ENCODE measurements around the gene MAP7D1.

Gene MAP7D1

DNA sequence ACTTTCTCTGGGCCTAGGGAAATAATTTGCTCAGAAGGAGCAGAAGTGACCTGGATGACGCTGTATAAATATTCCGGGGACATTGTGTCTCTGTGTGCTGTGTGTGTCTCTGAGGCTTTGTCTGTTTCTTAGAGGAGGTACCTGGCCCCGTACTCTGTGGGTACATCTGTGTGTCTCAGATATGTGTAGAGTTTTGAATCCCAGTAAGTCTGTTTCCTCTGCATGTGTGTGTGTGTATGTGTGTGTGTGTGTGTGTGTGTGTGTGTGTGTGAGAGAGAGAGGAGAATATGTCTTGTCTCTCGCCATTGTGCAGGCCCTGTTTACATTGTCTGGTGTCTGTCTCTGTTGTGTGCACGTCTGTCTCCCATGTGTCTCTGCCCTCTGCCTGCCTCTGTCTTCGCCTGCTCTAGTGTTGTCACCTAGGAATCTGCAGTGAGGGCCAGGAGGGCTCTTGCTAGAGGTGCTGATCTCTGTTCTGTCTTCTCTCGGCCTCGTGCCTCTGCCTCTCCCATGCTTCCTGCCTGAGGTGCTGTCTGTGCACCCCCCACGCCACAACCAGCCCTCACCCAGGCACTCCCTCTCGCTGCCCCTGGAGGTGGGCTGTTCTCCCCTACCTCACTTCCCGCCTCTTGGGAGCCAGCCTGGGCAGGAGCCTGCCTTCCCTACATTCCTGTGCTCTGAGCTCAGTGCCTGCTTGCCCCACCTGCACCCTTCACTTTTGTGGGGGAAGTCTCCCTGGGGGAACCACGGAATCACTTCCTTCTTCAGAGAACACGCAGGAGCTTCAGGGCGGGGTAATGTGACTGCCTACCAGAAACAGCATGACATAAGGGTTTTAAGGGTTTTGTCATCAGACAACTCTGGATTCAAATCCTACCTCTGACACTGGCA is 5.9 kb downstream of the MAP7D1 start:
- H3K27me3 ChIP-seq (ENCODE audit: control insufficient read depth, insufficient read depth, low read length), result no peaks in the 10 kb centered on the region
- peak overlapping the region; percentile 57 for H3K4me3 ChIP-seq (ENCODE audit: low read depth, low read length)
- no peaks in the 10 kb centered on the region; the same call in 1 of the 2 replicates for H3K36me3 ChIP-seq (ENCODE audit: control insufficient read depth, insufficient read depth, low read length)
- H3K4me1 ChIP-seq (ENCODE audit: control insufficient read depth, insufficient read depth, low read length), result peaks cover 28% of the 10 kb centered on the region
- peak overlapping the region; percentile 81; the same call in 1 of the 2 replicates for H3K27ac ChIP-seq (ENCODE audit: low read depth, low read length)
- H3K9me3 ChIP-seq (ENCODE audit: control insufficient read depth, insufficient read depth, low read depth, low read length), result no peaks in the 10 kb centered on the region
- H3K9ac ChIP-seq (ENCODE audit: low read length), result peak overlapping the region; percentile 81

DNA sequence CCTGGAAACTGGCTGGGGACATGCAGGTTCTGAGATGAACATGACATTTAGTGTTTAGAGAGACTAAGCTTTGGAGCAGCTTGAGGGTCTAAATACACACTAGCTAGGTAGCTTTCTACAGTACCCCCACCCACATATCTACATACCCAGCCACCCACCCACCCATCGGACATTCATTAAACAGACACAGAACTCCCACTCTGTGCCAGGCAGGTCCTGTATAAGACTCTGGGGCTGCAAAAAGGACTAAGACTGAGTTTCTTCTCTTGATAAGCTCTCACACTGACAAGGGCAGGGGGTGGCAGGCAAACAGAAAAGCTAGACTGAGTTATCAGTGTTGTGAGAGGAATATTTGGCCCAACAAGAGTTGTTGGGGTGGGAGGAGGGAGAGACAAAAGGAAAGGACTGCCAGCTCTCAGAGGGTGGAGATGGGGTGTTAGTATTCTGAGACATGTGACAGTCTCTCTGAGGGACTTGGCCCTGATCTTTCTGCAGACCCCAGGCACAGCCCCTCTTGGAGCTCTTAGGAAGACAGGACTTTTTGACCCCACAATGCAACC is 6.8 kb downstream of the MAP7D1 start:
- peaks cover 6% of the 10 kb centered on the region; the same call in 1 of the 2 replicates for H3K36me3 ChIP-seq (ENCODE audit: control insufficient read depth, insufficient read depth, low read length)
- H3K27ac ChIP-seq (ENCODE audit: low read depth, low read length), result no peak overlapping the region
- H3K9me3 ChIP-seq (ENCODE audit: control insufficient read depth, insufficient read depth, low read depth, low read length), result no peaks in the 10 kb centered on the region
- H3K4me1 ChIP-seq (ENCODE audit: control insufficient read depth, insufficient read depth, low read length), result peaks cover 24% of the 10 kb centered on the region
- no peaks in the 10 kb centered on the region for H3K27me3 ChIP-seq (ENCODE audit: control insufficient read depth, insufficient read depth, low read length)
- H3K9ac ChIP-seq (ENCODE audit: low read length), result no peak overlapping the region
- no peak overlapping the region for H3K4me3 ChIP-seq (ENCODE audit: low read depth, low read length)

DNA sequence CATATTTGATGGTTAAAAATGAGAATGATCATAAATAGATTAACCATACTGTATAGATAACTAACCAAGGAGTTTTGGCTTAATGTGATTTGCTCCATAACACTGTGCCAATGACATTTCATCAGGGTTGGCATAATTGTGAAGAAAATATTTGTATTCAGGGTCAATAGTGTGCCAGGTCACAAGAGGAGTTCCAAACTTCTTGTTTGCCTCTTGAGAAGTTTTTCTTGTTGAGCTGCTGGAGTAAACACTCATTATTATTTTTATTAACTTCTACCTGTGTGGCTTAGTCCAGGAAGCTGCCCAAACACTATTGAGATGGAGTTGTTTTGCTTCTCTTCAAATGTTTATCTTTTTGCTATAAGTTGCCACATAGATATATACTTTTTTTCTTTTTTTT is 7.5 kb downstream of the MAP7D1 start:
- peaks cover 19% of the 10 kb centered on the region for H3K4me1 ChIP-seq (ENCODE audit: control insufficient read depth, insufficient read depth, low read length)
- H3K9ac ChIP-seq (ENCODE audit: low read length), result no peak overlapping the region
- no peaks in the 10 kb centered on the region for H3K9me3 ChIP-seq (ENCODE audit: control insufficient read depth, insufficient read depth, low read depth, low read length)
- no peak overlapping the region for H3K27ac ChIP-seq (ENCODE audit: low read depth, low read length)
- peaks cover 6% of the 10 kb centered on the region; the same call in 1 of the 2 replicates for H3K36me3 ChIP-seq (ENCODE audit: control insufficient read depth, insufficient read depth, low read length)
- no peaks in the 10 kb centered on the region for H3K27me3 ChIP-seq (ENCODE audit: control insufficient read depth, insufficient read depth, low read length)
- H3K4me3 ChIP-seq (ENCODE audit: low read depth, low read length), result no peak overlapping the region

DNA sequence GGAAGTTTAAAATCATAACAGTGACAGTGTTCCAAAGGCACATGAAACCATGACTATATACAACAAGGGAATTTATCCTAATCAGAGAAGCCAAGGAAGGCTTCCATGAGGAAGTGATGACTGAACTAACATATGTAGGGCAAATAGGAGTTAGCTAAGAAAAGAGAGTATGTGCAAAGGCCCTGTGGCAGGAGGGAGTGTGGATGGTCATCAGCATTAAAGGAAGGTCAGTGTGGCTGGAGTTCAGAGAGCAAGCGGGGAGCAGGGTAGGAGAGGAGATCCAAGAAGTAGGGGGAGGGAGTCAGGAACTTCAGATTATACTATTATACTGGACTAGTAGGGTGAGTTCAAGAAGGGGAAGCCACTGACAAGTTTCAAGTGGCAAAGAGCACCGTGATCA is 8.4 kb downstream of the MAP7D1 start:
- H3K9me3 ChIP-seq (ENCODE audit: control insufficient read depth, insufficient read depth, low read depth, low read length), result no peaks in the 10 kb centered on the region
- H3K4me3 ChIP-seq (ENCODE audit: low read depth, low read length), result no peak overlapping the region
- no peak overlapping the region for H3K9ac ChIP-seq (ENCODE audit: low read length)
- H3K27me3 ChIP-seq (ENCODE audit: control insufficient read depth, insufficient read depth, low read length), result no peaks in the 10 kb centered on the region
- H3K27ac ChIP-seq (ENCODE audit: low read depth, low read length), result no peak overlapping the region
- H3K36me3 ChIP-seq (ENCODE audit: control insufficient read depth, insufficient read depth, low read length), result peaks cover 6% of the 10 kb centered on the region; the same call in 1 of the 2 replicates
- peaks cover 19% of the 10 kb centered on the region for H3K4me1 ChIP-seq (ENCODE audit: control insufficient read depth, insufficient read depth, low read length)

DNA sequence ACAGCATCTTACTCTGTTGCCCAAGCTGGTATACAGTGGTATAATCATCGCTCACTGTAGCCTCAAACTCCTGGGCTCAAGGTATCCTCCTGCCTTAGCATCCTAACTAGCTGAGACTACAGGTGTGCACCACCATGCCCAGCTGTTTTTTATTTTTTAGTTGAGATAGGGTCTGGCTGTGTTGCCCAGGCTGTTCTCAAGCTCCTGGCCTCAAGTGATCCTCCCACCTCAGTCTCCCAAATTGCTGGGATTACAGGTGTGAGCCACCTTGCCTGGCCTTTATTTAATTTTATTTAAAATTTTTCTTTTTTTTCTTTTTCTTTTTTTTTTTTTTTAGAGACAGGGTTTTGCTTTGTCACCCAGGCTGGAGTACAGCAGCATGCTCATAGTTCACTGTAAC is 9.2 kb downstream of the MAP7D1 start:
- no peak overlapping the region for H3K9ac ChIP-seq (ENCODE audit: low read length)
- H3K9me3 ChIP-seq (ENCODE audit: control insufficient read depth, insufficient read depth, low read depth, low read length), result no peaks in the 10 kb centered on the region
- H3K36me3 ChIP-seq (ENCODE audit: control insufficient read depth, insufficient read depth, low read length), result peaks cover 6% of the 10 kb centered on the region; the same call in 1 of the 2 replicates
- peaks cover 19% of the 10 kb centered on the region for H3K4me1 ChIP-seq (ENCODE audit: control insufficient read depth, insufficient read depth, low read length)
- no peak overlapping the region for H3K27ac ChIP-seq (ENCODE audit: low read depth, low read length)
- H3K4me3 ChIP-seq (ENCODE audit: low read depth, low read length), result no peak overlapping the region
- H3K27me3 ChIP-seq (ENCODE audit: control insufficient read depth, insufficient read depth, low read length), result no peaks in the 10 kb centered on the region

DNA sequence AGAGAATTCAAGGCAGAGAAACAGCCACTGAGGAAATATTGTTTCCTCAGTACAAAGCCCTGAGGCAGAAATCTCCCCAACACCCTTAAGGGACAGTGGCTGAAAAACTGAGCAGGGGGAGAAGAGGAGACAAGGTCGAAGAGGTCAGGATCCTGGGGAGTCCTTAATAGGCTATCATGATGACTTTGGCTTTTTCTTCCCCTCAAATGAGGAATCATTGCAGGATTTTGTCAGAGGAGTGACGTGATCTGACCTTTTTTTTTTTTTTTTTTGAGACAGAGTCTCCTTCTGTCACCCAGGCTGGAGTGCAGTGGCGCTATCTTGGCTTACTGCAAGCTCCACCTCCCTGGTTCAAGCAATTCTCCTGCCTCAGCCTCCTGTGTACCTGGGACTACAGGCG is 10.2 kb downstream of the MAP7D1 start:
- H3K4me3 ChIP-seq (ENCODE audit: low read depth, low read length), result no peak overlapping the region
- H3K27ac ChIP-seq (ENCODE audit: low read depth, low read length), result no peak overlapping the region
- H3K36me3 ChIP-seq (ENCODE audit: control insufficient read depth, insufficient read depth, low read length), result peaks cover 15% of the 10 kb centered on the region
- H3K9ac ChIP-seq (ENCODE audit: low read length), result no peak overlapping the region
- peaks cover 11% of the 10 kb centered on the region for H3K4me1 ChIP-seq (ENCODE audit: control insufficient read depth, insufficient read depth, low read length)
- H3K27me3 ChIP-seq (ENCODE audit: control insufficient read depth, insufficient read depth, low read length), result no peaks in the 10 kb centered on the region
- H3K9me3 ChIP-seq (ENCODE audit: control insufficient read depth, insufficient read depth, low read depth, low read length), result no peaks in the 10 kb centered on the region

DNA sequence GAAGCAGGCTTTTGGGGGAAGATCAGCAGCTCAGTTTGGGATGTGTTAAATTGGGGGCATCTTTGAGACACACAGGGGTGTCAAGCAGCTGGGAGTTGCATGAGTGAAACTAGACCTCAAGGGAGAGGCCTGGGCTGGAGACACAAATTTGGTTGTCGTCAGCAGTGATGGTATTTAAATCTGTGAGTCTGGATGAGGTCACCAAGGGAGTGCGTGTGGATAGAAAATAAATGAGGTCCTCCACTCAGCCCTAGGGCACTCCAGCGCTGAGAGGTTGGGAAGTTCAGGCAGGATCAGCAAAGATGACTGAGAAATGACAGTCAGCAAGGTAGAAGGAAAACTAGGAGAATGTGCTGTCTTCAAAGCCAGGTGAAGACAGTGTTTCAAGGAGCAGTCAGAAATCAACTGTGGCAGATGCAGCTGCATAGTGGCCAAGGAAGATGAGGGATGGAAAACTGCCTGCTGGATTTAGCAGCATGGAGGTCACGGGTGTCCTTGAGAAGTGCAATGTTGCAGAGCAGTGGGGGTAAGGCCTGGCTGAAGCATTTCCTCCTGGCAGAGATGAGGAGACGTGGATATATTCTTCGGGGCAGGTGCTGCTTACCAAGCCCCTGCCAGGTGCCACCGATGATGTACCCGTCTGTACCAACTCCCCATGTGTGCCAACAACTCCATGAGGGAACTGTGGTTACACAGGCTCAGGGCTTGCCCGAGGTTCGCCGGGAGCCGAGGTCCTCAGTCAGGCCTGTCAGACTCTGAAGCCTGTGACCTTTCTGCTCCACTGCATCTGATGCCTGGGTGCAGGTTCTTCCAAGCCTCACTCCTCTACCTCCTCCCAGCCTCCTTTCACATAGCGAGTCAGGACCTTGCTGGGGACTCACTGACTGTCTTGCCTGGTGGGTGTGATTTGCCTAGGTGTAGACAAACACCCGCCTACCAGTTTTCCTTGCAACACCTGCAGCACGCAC is 11.3 kb downstream of the MAP7D1 start:
- Histone ChIP-seq H3K27ac (ENCODE audit: low read depth, low read length) (no peak overlapping the region), H3K27me3 (ENCODE audit: control insufficient read depth, insufficient read depth, low read length) (no peaks in the 10 kb centered on the region), H3K9ac (ENCODE audit: low read length) (no peak overlapping the region)

DNA sequence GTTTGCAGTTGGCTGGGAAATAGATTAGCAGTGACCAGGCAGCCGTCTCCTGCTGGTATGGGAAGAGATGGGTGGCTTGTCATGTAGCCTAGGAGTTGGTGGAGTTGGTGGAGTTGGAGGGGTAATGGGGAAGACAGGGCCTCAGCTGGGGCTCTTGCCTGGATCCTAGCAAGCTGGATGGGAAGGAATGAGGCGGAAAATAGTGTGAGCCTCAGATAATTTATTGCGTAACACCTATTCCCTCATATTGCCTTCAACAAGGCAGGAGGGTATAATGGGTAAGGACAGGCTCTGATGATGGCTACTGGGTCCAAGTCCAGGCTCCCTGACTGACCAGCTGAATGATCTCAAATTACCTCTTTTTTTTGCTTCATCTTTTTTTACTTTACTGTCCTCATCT is 12.6 kb downstream of the MAP7D1 start:
- Histone ChIP-seq H3K9me3 (ENCODE audit: control insufficient read depth, insufficient read depth, low read depth, low read length) (no peaks in the 10 kb centered on the region), H3K27me3 (ENCODE audit: control insufficient read depth, insufficient read depth, low read length) (no peaks in the 10 kb centered on the region), H3K36me3 (ENCODE audit: control insufficient read depth, insufficient read depth, low read length) (peaks cover 37% of the 10 kb centered on the region), H3K4me1 (ENCODE audit: control insufficient read depth, insufficient read depth, low read length) (no peaks in the 10 kb centered on the region), H3K9ac (ENCODE audit: low read length) (no peak overlapping the region), H3K27ac (ENCODE audit: low read depth, low read length) (no peak overlapping the region), H3K4me3 (ENCODE audit: low read depth, low read length) (no peak overlapping the region)

More for the DNA sequence above, 11.3 kb downstream of the MAP7D1 start:
- Histone ChIP-seq H3K4me3 (ENCODE audit: low read depth, low read length) (no peak overlapping the region), H3K9me3 (ENCODE audit: control insufficient read depth, insufficient read depth, low read depth, low read length) (no peaks in the 10 kb centered on the region), H3K36me3 (ENCODE audit: control insufficient read depth, insufficient read depth, low read length) (peaks cover 24% of the 10 kb centered on the region), H3K4me1 (ENCODE audit: control insufficient read depth, insufficient read depth, low read length) (peaks cover under 1% of the 10 kb centered on the region; the same call in 1 of the 2 replicates)

DNA sequence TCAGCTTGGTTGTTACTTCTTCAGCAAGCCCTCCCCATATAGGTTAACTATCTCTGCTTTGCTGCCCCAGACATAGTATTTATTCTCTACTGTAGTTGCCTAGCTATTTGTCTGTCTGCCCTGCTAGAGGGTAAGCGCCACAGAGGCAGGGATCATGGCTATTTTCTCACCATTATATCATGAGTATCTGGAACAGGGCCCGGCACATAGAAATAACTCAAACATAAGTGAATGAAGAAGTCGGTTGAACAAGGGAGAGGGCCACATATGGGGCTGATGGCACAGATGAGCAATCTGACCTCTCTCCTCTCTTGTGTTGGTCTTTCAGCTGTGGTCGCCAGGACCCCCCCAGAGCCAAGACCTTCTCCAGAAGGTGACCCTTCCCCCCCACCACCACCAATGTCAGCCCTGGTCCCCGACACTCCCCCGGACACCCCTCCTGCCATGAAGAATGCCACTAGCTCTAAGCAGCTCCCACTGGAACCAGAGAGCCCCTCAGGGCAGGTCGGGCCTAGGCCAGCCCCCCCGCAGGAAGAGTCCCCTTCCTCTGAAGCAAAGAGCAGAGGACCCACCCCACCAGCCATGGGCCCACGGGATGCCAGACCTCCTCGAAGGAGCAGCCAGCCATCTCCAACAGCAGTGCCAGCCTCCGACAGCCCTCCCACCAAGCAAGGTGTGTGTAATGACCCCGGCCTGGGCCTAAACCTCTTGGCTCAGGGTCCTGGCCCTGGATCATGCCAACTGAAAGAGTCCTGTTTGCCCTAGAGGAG is 14.9 kb downstream of the MAP7D1 start:
- Histone ChIP-seq H3K27me3 (ENCODE audit: control insufficient read depth, insufficient read depth, low read length) (no peaks in the 10 kb centered on the region), H3K9me3 (ENCODE audit: control insufficient read depth, insufficient read depth, low read depth, low read length) (no peaks in the 10 kb centered on the region), H3K36me3 (ENCODE audit: control insufficient read depth, insufficient read depth, low read length) (peaks cover 49% of the 10 kb centered on the region), H3K4me1 (ENCODE audit: control insufficient read depth, insufficient read depth, low read length) (peaks cover 11% of the 10 kb centered on the region), H3K9ac (ENCODE audit: low read length) (no peak overlapping the region), H3K4me3 (ENCODE audit: low read depth, low read length) (no peak overlapping the region), H3K27ac (ENCODE audit: low read depth, low read length) (no peak overlapping the region)

DNA sequence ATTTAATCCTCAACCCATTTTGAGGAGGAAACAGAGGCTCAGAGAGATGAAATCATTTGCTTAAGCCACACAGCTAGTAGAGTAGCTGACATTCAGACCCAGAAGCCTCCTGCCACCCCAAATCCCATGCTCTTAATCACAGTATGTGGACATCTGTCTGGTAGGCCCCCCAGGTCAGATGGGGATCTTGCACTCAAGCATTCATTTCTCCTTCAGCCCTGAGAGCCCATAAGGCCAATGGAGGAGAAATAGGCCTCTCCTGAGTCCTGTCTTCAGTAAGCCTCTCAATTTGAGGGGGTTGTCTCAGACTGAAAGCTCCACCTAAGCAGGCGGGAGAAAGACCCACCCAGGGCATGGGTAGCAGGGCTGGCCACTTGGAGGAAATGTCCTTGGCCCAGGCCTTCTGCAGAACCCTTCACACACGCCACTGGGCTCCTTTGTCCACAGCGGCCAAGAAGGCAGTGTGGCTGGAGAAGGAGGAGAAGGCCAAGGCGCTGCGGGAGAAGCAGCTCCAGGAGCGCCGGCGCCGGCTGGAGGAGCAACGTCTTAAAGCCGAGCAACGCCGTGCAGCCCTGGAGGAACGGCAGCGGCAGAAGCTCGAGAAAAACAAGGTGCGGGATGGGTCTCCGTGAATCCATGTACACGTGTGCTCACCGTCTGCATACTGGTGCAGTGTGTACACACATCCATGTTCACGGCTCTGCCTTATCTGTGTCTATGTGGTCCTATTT is 16.2 kb downstream of the MAP7D1 start:
- H3K9ac ChIP-seq (ENCODE audit: low read length), result no peak overlapping the region
- H3K4me3 ChIP-seq (ENCODE audit: low read depth, low read length), result no peak overlapping the region
- peaks cover 57% of the 10 kb centered on the region for H3K36me3 ChIP-seq (ENCODE audit: control insufficient read depth, insufficient read depth, low read length)
- no peaks in the 10 kb centered on the region for H3K9me3 ChIP-seq (ENCODE audit: control insufficient read depth, insufficient read depth, low read depth, low read length)
- H3K27me3 ChIP-seq (ENCODE audit: control insufficient read depth, insufficient read depth, low read length), result no peaks in the 10 kb centered on the region
- H3K27ac ChIP-seq (ENCODE audit: low read depth, low read length), result no peak overlapping the region
- peaks cover 22% of the 10 kb centered on the region for H3K4me1 ChIP-seq (ENCODE audit: control insufficient read depth, insufficient read depth, low read length)
